HCT116 (cell line): ENCODE measurements around the gene CDYL2. TPM values are rescaled to one million over a fixed set of nuclear protein-coding genes. Genes with fewer than 3 reads are reported as not detected.

Experiments
- ATAC-seq: fragments of 200-7000 bp; cut with Tn5 transposase; 2 replicates; pipeline ENCODE4 v1.9.1; 2020; ENCODE audit warnings: mild to moderate bottlenecking, moderate library complexity
- BruUV-seq: library from RNA; stranded (reverse); fragments of 400-500 nt; replicated peaks from 2 replicates; lab custom pipeline; 2021; lab: Mats Ljungman, UMichigan
- CTCF ChIA-PET: fragments of 300-600 bp; sonication (Branson Sonifier 250); formaldehyde crosslinking; loops from one replicate; lab custom pipeline; 2021; ENCODE audit warnings: antibody characterized with exemption; lab: Charles Lee
- POLR2A ChIA-PET: fragments of 300-600, 350-600 bp; sonication (Branson Sonifier 250); formaldehyde crosslinking; loops from one replicate; lab custom pipeline; 2021; ENCODE audit warnings: antibody characterized with exemption; lab: Charles Lee
- RAD21 ChIA-PET, 2 experiments: fragments of 300-600 bp; sonication (Branson Sonifier 250); formaldehyde crosslinking; loops; one replicate each; lab custom pipeline; 2023; ENCODE audit warnings: low total read pairs in 2 of 2; ENCODE audit not compliant: uncharacterized antibody in 2 of 2, unreplicated experiment in 2 of 2, low non-redundant PET in 1 of 2; lab: Charles Lee
- DNase-seq: peaks from one replicate; pipeline ENCODE4 v3.0.0-alpha.2; 2010; ENCODE audit warnings: low read depth, low spot score
- H2AFZ ChIP-seq: fragments of 200-600 bp; shearing (Covaris generic), sonication (generic); 2 replicates; pipeline ENCODE4 v1.6.1; 2017; ENCODE audit warnings: low read depth, mixed run types, mixed read lengths, antibody characterized with exemption, low read length; ENCODE audit not compliant: poor library complexity, severe bottlenecking
- H3K27ac ChIP-seq: 2 replicates; pipeline ENCODE4 v1.5.1; 2012; ENCODE audit warnings: low read depth, low read length
- H3K27me3 ChIP-seq: fragments of 200-600 bp; sonication (generic); 2 replicates; pipeline ENCODE4 v1.6.1; 2016; ENCODE audit warnings: mixed run types, low read length, mixed read lengths; ENCODE audit not compliant: insufficient read depth
- H3K36me3 ChIP-seq, 2 experiments: fragments of 200-500 bp in 1 of 2; fragments of 200-600 bp in 1 of 2; sonication (Bioruptor generic) in 1 of 2; sonication (generic) in 1 of 2; 2 replicates each; pipeline versions ENCODE4 v1.5.1 to v1.6.1; 2014 to 2016; ENCODE audit warnings: low read length in 2 of 2, inconsistent platforms in 1 of 2, mixed read lengths in 1 of 2, mixed run types in 1 of 2; ENCODE audit not compliant: insufficient read depth in 2 of 2, control insufficient read depth in 1 of 2
- H3K4me1 ChIP-seq, 2 experiments: fragments of 200-600 bp in 1 of 2; sonication (generic) in 1 of 2; 2 replicates each; pipeline versions ENCODE4 v1.5.1 to v1.6.1; 2012 to 2017; ENCODE audit warnings: low read length in 2 of 2, inconsistent platforms in 1 of 2, mild to moderate bottlenecking in 1 of 2, mixed read lengths in 1 of 2, mixed run types in 1 of 2, moderate library complexity in 1 of 2; ENCODE audit not compliant: insufficient read depth in 2 of 2, control insufficient read depth in 1 of 2
- H3K4me2 ChIP-seq: fragments of 200-600 bp; sonication (generic); 2 replicates; pipeline ENCODE4 v1.6.1; 2017; ENCODE audit warnings: mixed run types, low read length, mixed read lengths
- H3K4me3 ChIP-seq, 2 experiments: fragments of 200-600 bp in 1 of 2; sonication (generic) in 1 of 2; replicated peaks in 1 of 2; 2 replicates each; pipeline ENCODE4 v1.5.1; 2011 to 2016; ENCODE audit warnings: low read length in 2 of 2, control low read depth in 1 of 2, low read depth in 1 of 2, mild to moderate bottlenecking in 1 of 2, mixed read lengths in 1 of 2, mixed run types in 1 of 2
- H3K79me2 ChIP-seq: fragments of 200-600 bp; sonication (generic); 2 replicates; pipeline ENCODE4 v1.6.1; 2017; ENCODE audit warnings: mild to moderate bottlenecking, mixed run types, low read length, moderate library complexity, mixed read lengths; ENCODE audit not compliant: insufficient read depth
- H3K9ac ChIP-seq: fragments of 200-600 bp; sonication (generic); 2 replicates; pipeline ENCODE4 v1.6.1; 2016; ENCODE audit warnings: low read length, mixed read lengths
- H3K9me2 ChIP-seq: fragments of 200-600 bp; sonication (generic), shearing (Covaris generic); 2 replicates; pipeline ENCODE4 v1.6.1; 2017; ENCODE audit warnings: mixed run types, mild to moderate bottlenecking, moderate library complexity; ENCODE audit not compliant: insufficient read depth
- H3K9me3 ChIP-seq, 2 experiments: fragments of 200-500 bp in 1 of 2; fragments of 200-600 bp in 1 of 2; sonication (Bioruptor generic) in 1 of 2; sonication (generic) in 1 of 2; 2 replicates each; pipeline ENCODE4 v1.6.1; 2014 to 2017; ENCODE audit warnings: low read length in 2 of 2, mixed read lengths in 2 of 2, inconsistent platforms in 1 of 2, low read depth in 1 of 2, mild to moderate bottlenecking in 1 of 2, mixed run types in 1 of 2, moderate library complexity in 1 of 2; ENCODE audit not compliant: control insufficient read depth in 1 of 2, insufficient read depth in 1 of 2
- H4K20me1 ChIP-seq: fragments of 200-600 bp; sonication (generic), shearing (Covaris generic); 2 replicates; pipeline ENCODE4 v1.6.1; 2017; ENCODE audit warnings: mixed run types, mild to moderate bottlenecking, moderate library complexity; ENCODE audit not compliant: insufficient read depth
- JUND ChIP-seq: IDR thresholded peaks from 2 replicates; pipeline ENCODE4 v1.6.1; 2012
- MAX ChIP-seq: IDR thresholded peaks from 2 replicates; pipeline ENCODE4 v1.6.1; 2012
- REST ChIP-seq: IDR thresholded peaks from 2 replicates; pipeline ENCODE4 v1.6.1; 2012; ENCODE audit warnings: low read depth
- SRF ChIP-seq: IDR thresholded peaks from 2 replicates; pipeline ENCODE4 v1.6.1; 2012; ENCODE audit warnings: low read depth
- intact Hi-C: fragments of 100-400 bp; cut with micrococcal nuclease; formaldehyde crosslinking; loops from 2 replicates; pipeline ENCODE4 v1.10.0; 2022
- total RNA-seq: library from RNA; stranded (reverse); gene quantifications from one replicate; pipeline ENCODE4 v1.2.1, GENCODE V29; 2021; ENCODE audit not compliant: unreplicated experiment

The CDYL2 gene
- total RNA-seq, 1 experiment from 2014 or later = 0.10 TPM

GRCh38 chr16:80622007-80622406 lies 182.4 kb downstream of the CDYL2 start:
- Histone ChIP-seq H3K27ac (no peak overlapping the region), H3K4me1 (peaks cover 0 to 5% of the 10 kb centered on the region in 2 experiments; a peak in 1 of 4 replicates), H3K27me3 (no peaks in the 10 kb centered on the region), H3K4me2 (no peak overlapping the region), H3K9me2 (no peaks in the 10 kb centered on the region), H3K79me2 (no peaks in the 10 kb centered on the region), H3K9me3 (peaks cover 0 to 7% of the 10 kb centered on the region in 2 experiments; a peak in 2 of 4 replicates), H2AFZ (no peak overlapping the region), H3K36me3 (no peaks in the 10 kb centered on the region), H3K9ac (no peak overlapping the region), H4K20me1 (no peaks in the 10 kb centered on the region), H3K4me3 (no peak overlapping the region)
- ChIA-PET RAD21 (no interaction called here), POLR2A (no interaction called here), CTCF (no interaction called here)
- intact Hi-C loops = no loop called here
- no peak for DNase-seq
- TF ChIP-seq REST = no peak
- TF ChIP-seq SRF = no peak
- no peak for TF ChIP-seq JUND
- TF ChIP-seq MAX = no peak
- ATAC-seq = no peak
- no TSS peak for BruUV-seq
